GM18858 (cell line): ENCODE data around the gene IFI27L1.
"Not testable (repeated sequence)": the region's sequence is repeated elsewhere in the genome, so short reads cannot be mapped to it uniquely, and the experiment has no call there.

ENCODE experiments used
- ATAC-seq: cut with Tn5 transposase; IDR thresholded peaks from one replicate; pipeline ENCODE4 v1.9.1; 2021; ENCODE audit not compliant: unreplicated experiment

IFI27L1 gene

GRCh38 chr14:94047581-94047980 is 33.5 kb upstream of the IFI27L1 start:
- no peak for ATAC-seq

GRCh38 chr14:94048691-94049624 is 32.2 kb upstream of the IFI27L1 start:
- ATAC-seq = no peak

GRCh38 chr14:94049625-94050023 is 31.5 kb upstream of the IFI27L1 start:
- ATAC-seq = no peak

GRCh38 chr14:94050231-94050880 is 30.8 kb upstream of the IFI27L1 start:
- no peak for ATAC-seq

GRCh38 chr14:94051115-94051514 is 30.0 kb upstream of the IFI27L1 start:
- ATAC-seq = no peak

GRCh38 chr14:94051779-94052178 is 29.3 kb upstream of the IFI27L1 start:
- no peak for ATAC-seq

- ATAC-seq = no peak
Measured at GRCh38 chr14:94052199-94052598, 28.9 kb upstream of the IFI27L1 start.

- no peak for ATAC-seq
Measured at GRCh38 chr14:94052662-94053061, 28.4 kb upstream of the IFI27L1 start.

- no peak for ATAC-seq
Measured at GRCh38 chr14:94054401-94054800, 26.7 kb upstream of the IFI27L1 start.

- ATAC-seq = no peak
Measured at GRCh38 chr14:94054936-94055335, 26.2 kb upstream of the IFI27L1 start.

- ATAC-seq = peak; percentile 50
Measured at GRCh38 chr14:94056579-94057308, 24.4 kb upstream of the IFI27L1 start.

- ATAC-seq = no peak
Measured at GRCh38 chr14:94058128-94058673, 22.9 kb upstream of the IFI27L1 start.

GRCh38 chr14:94058674-94059138 is 22.4 kb upstream of the IFI27L1 start:
- ATAC-seq = no peak

- ATAC-seq = no peak
Measured at GRCh38 chr14:94059998-94060397, 21.1 kb upstream of the IFI27L1 start.

GRCh38 chr14:94062344-94062940 is 18.7 kb upstream of the IFI27L1 start:
- no peak for ATAC-seq

GRCh38 chr14:94066089-94066676 is 14.9 kb upstream of the IFI27L1 start:
- ATAC-seq = no peak

- not testable (repeated sequence) for ATAC-seq
Measured at GRCh38 chr14:94072076-94072475, 9.0 kb upstream of the IFI27L1 start.

- no peak for ATAC-seq
Measured at GRCh38 chr14:94074534-94074933, 6.6 kb upstream of the IFI27L1 start.

- no peak for ATAC-seq
Measured at GRCh38 chr14:94075008-94075407, 6.1 kb upstream of the IFI27L1 start.

GRCh38 chr14:94077111-94077821 is 3.8 kb upstream of the IFI27L1 start:
- ATAC-seq = no peak
